K562 (cell line): ENCODE results near the gene NINJ2. TPM values are rescaled to one million over a fixed set of nuclear protein-coding genes. Genes with fewer than 3 reads are reported as not detected.

Experiments
- ATAC-seq: fragments of 200-7000 bp; cut with Tn5 transposase; 3 replicates; pipeline ENCODE4 v1.9.1; 2020; ENCODE audit warnings: moderate library complexity
- BruUV-seq: library from RNA; stranded (reverse); fragments of 400-500 nt; replicated peaks from 2 replicates; lab custom pipeline; 2021; lab: Mats Ljungman, UMichigan
- CTCF ChIA-PET: fragments of 300-600 bp; formaldehyde crosslinking; extraction: SDS; loops from one replicate; lab custom pipeline; 2021; ENCODE audit warnings: low intra/inter-chr PET ratio; lab: Yijun Ruan, JAX
- POLR2A ChIA-PET: fragments of 300-600, 350-650 bp; sonication (Branson Sonifier 250); formaldehyde crosslinking; extraction: SDS; loops from one replicate; lab custom pipeline; 2021; ENCODE audit warnings: antibody characterized with exemption, inconsistent platforms; lab: Yijun Ruan, JAX
- DNase-seq, 4 experiments: peaks; one replicate each; pipeline versions ENCODE4 v3.0.0 to v3.0.0-alpha.2; 2011 to 2018; ENCODE audit warnings: low spot score in 3 of 4, mixed read lengths in 3 of 4; ENCODE audit errors: extremely low read depth in 1 of 4
- FAIRE-seq: peaks from 2 replicates; lab custom pipeline; 2011; peaks lifted over from hg19 to GRCh38; lab: Jason Lieb, UNC
- H2AFZ ChIP-seq: 2 replicates; pipeline ENCODE4 v1.6.0; 2011; ENCODE audit warnings: low read depth, low read length, control low read depth, inconsistent platforms
- H3K27ac ChIP-seq: fragments of 200-600 bp; 3 replicates; pipeline ENCODE4 v1.8.0; 2011; ENCODE audit warnings: low read depth, mild to moderate bottlenecking, control low read depth, inconsistent platforms, low read length, moderate library complexity, mixed read lengths; ENCODE audit errors: extremely low read depth
- H3K27me3 ChIP-seq, 2 experiments: fragments of 300-600 bp in 1 of 2; 2 replicates in 1 of 2; 3 replicates in 1 of 2; pipeline versions ENCODE4 v1.6.0 to v1.8.0; 2011; ENCODE audit warnings: inconsistent platforms in 2 of 2, low read length in 2 of 2, mild to moderate bottlenecking in 1 of 2, mixed read lengths in 1 of 2, moderate library complexity in 1 of 2; ENCODE audit not compliant: control insufficient read depth in 2 of 2, insufficient read depth in 2 of 2
- H3K36me3 ChIP-seq: fragments of 300-600 bp; 3 replicates; pipeline ENCODE4 v1.8.0; 2011; ENCODE audit warnings: mild to moderate bottlenecking, low read length, inconsistent platforms; ENCODE audit not compliant: control insufficient read depth, insufficient read depth
- H3K4me1 ChIP-seq, 2 experiments: fragments of 200-600 bp in 1 of 2; replicated peaks in 1 of 2; 2 replicates in 1 of 2; 3 replicates in 1 of 2; pipeline versions ENCODE4 v1.5.1 to v1.8.0; 2011; ENCODE audit warnings: inconsistent platforms in 2 of 2, low read length in 2 of 2, mild to moderate bottlenecking in 1 of 2, mixed read lengths in 1 of 2, moderate library complexity in 1 of 2; ENCODE audit not compliant: control insufficient read depth in 2 of 2, insufficient read depth in 2 of 2
- H3K4me2 ChIP-seq: 2 replicates; pipeline ENCODE4 v1.6.1; 2011; ENCODE audit warnings: low read length, control low read depth, inconsistent platforms, mixed read lengths; ENCODE audit not compliant: insufficient read depth
- H3K4me3 ChIP-seq: fragments of 200-600 bp; sonication (generic), shearing (Covaris generic); 2 replicates; pipeline ENCODE4 v1.5.1; 2016; ENCODE audit warnings: control low read depth, inconsistent platforms
- H3K79me2 ChIP-seq: fragments of 200-600 bp; 3 replicates; pipeline ENCODE4 v1.8.0; 2011; ENCODE audit warnings: low read length, inconsistent platforms; ENCODE audit not compliant: control insufficient read depth, insufficient read depth
- H3K9ac ChIP-seq, 2 experiments: 2 replicates each; pipeline versions ENCODE4 v1.6.0 to v1.6.1; 2011; ENCODE audit warnings: low read depth in 2 of 2, low read length in 2 of 2, control low read depth in 1 of 2, inconsistent platforms in 1 of 2, mild to moderate bottlenecking in 1 of 2, mixed read lengths in 1 of 2; ENCODE audit not compliant: insufficient read depth in 1 of 2
- H3K9me1 ChIP-seq: one replicate; pipeline ENCODE4 v1.6.0; 2011; ENCODE audit warnings: inconsistent platforms, mild to moderate bottlenecking, low read length, moderate library complexity; ENCODE audit not compliant: control insufficient read depth, insufficient read depth
- H3K9me3 ChIP-seq: replicated peaks from 2 replicates; pipeline ENCODE4 v1.5.1; 2011; ENCODE audit warnings: low read depth, low read length, inconsistent platforms; ENCODE audit not compliant: control insufficient read depth, insufficient read depth
- H4K20me1 ChIP-seq: replicated peaks from 2 replicates; pipeline ENCODE4 v1.6.1; 2011; ENCODE audit warnings: low read length, inconsistent platforms, mixed read lengths; ENCODE audit not compliant: control insufficient read depth, insufficient read depth
- CHCHD3 ChIP-seq: fragments of 250-450 bp; sonication (Bioruptor Pico); IDR thresholded peaks from 2 replicates; pipeline ENCODE4 v2.1.2; 2022; ENCODE audit warnings: mild to moderate bottlenecking
- CREB1 ChIP-seq, 2 experiments: sonication (generic) in 1 of 2; formaldehyde crosslinking in 1 of 2; IDR thresholded peaks; 2 replicates each; pipeline versions ENCODE4 v1.6.1 to v1.8.0; 2012 to 2022; ENCODE audit warnings: inconsistent platforms in 1 of 2, mild to moderate bottlenecking in 1 of 2, missing genetic modification reagents in 1 of 2, moderate library complexity in 1 of 2
- HCFC1 ChIP-seq: IDR thresholded peaks from 2 replicates; pipeline ENCODE4 v1.6.1; 2012; ENCODE audit warnings: low read depth, low read length, improper control_type of control experiment
- HMG20B ChIP-seq: fragments of 250-450 bp; sonication (Bioruptor Pico); IDR thresholded peaks from 2 replicates; pipeline ENCODE4 v1.5.0; 2021; ENCODE audit warnings: mild to moderate bottlenecking
- IRF1 ChIP-seq: sonication (generic); formaldehyde crosslinking; IDR thresholded peaks from 2 replicates; pipeline ENCODE4 v1.8.0; 2022; ENCODE audit warnings: missing genetic modification reagents, mild to moderate bottlenecking, borderline replicate concordance
- NFIX ChIP-seq: fragments of 250-450 bp; sonication (Bioruptor Pico); IDR thresholded peaks from 2 replicates; pipeline ENCODE4 v1.4.0; 2020; ENCODE audit warnings: low read depth, mild to moderate bottlenecking, moderate library complexity
- PHF21A ChIP-seq: fragments of 450-650 bp; IDR thresholded peaks from 2 replicates; pipeline ENCODE4 v1.6.1; 2017; ENCODE audit warnings: low read depth, borderline replicate concordance
- RBM39 ChIP-seq: fragments of 200-400 bp; formaldehyde crosslinking; optimal IDR thresholded peaks from 2 replicates; pipeline ENCODE3; 2018; ENCODE audit warnings: low read depth, low read length
- TCFL5 ChIP-seq: fragments of 250-450 bp; sonication (Bioruptor Pico); conservative IDR thresholded peaks from 2 replicates; pipeline ENCODE4 v1.6.1; 2021; ENCODE audit warnings: mild to moderate bottlenecking, moderate library complexity, matching md5 sums
- THRAP3 ChIP-seq: fragments of 450-650 bp; IDR thresholded peaks from 2 replicates; pipeline ENCODE4 v1.6.1; 2016; ENCODE audit warnings: mild to moderate bottlenecking, inconsistent platforms, borderline replicate concordance
- ZNF133 ChIP-seq: fragments of 250-450 bp; sonication (Bioruptor Pico); IDR thresholded peaks from 2 replicates; pipeline ENCODE4 v1.4.0; 2020; ENCODE audit warnings: mild to moderate bottlenecking
- ZNF263 ChIP-seq: sonication (generic); formaldehyde crosslinking; IDR thresholded peaks from 2 replicates; pipeline ENCODE4 v1.8.0; 2022; ENCODE audit warnings: mild to moderate bottlenecking, missing genetic modification reagents, borderline replicate concordance
- ZNF584 ChIP-seq: fragments of 200-800 bp; sonication (Bioruptor generic); IDR thresholded peaks from 2 replicates; pipeline ENCODE4 v1.6.1; 2016; ENCODE audit warnings: low read depth, mild to moderate bottlenecking, missing genetic modification characterization, missing compliant biosample characterization
- ZNF79 ChIP-seq: fragments of 250-450 bp; sonication (Bioruptor Pico); IDR thresholded peaks from 2 replicates; pipeline ENCODE4 v1.4.0; 2020; ENCODE audit warnings: low read depth, mild to moderate bottlenecking, moderate library complexity
- WGBS: fragments of 100-300 bp; shearing (Covaris generic); methylation state at CpG from one replicate; pipeline ENCODE4 v1.1.6; 2016; ENCODE audit warnings: low coverage, mixed read lengths; ENCODE audit not compliant: insufficient coverage; ENCODE audit errors: missing lambda C conversion rate; 5-methylcytosine and 5-hydroxymethylcytosine counted together
- in situ Hi-C: fragments of 300-500 bp; cut with MboI; formaldehyde crosslinking; loops from 4 replicates; pipeline ENCODE4 v1.15.0; 2018; ENCODE audit warnings: inconsistent platforms, mixed read lengths
- intact Hi-C: fragments of 100-400 bp; cut with micrococcal nuclease; formaldehyde crosslinking; loops from 2 replicates; pipeline ENCODE4 v1.14.2; 2022
- polyA plus RNA-seq, 8 experiments: library from polyadenylated mRNA; depleted of rRNA in 4 of 8; stranded (reverse) in 5 of 8; unstranded in 3 of 8; fragments of >200 nt; fragmentation: Nextera tagmentation in 2 of 8; fragmentation: Illumina TruSeq in 1 of 8; extraction: Ambion mirVana in 2 of 8; extraction: Trizol in 1 of 8; gene quantifications; 2 replicates each; pipeline versions ENCODE4 v1.2.1 to v1.2.3, GENCODE V29; 2011 to 2014; ENCODE audit warnings: inconsistent platforms in 1 of 8, missing spikeins in 1 of 8
- total RNA-seq, 7 experiments: library from RNA; depleted of rRNA in 6 of 7; stranded (reverse); fragments of >200 nt in 6 of 7; fragmentation: Illumina TruSeq in 2 of 7; extraction: Trizol in 2 of 7; gene quantifications; 2 replicates each; pipeline versions ENCODE4 v1.2.1 to v1.2.3, GENCODE V29; 2011 to 2021; ENCODE audit warnings: low replicate concordance in 1 of 7

NINJ2 gene
- total and polyA plus RNA-seq, 9 of the 15 experiments (the other 6 are each of a cell fraction or from before 2014, with no cell fraction given): 2.6 to 16.0 (median 4.5) TPM

- Histone ChIP-seq H3K4me1 (peaks cover 5 to 8% of the 10 kb centered on the region in 2 experiments; a peak in 4 of 5 replicates), H3K4me3 (no peak overlapping the region), H3K79me2 (no peaks in the 10 kb centered on the region), H3K4me2 (no peak overlapping the region), H3K36me3 (no peaks in the 10 kb centered on the region), H3K27ac (no peak overlapping the region), H2AFZ (no peak overlapping the region), H3K9me1 (no peaks in the 10 kb centered on the region), H3K9ac (no peak overlapping the region), H4K20me1 (no peaks in the 10 kb centered on the region), H3K27me3 (no peaks in the 10 kb centered on the region), H3K9me3 (no peaks in the 10 kb centered on the region)
- DNase-seq (no peak), FAIRE-seq (no peak), ATAC-seq (no peak)
- BruUV-seq: no TSS peak
- POLR2A ChIA-PET: interaction anchor here (1.0 kb wide), 1 partner anchor 14 kb away, joined by 3 read pairs; no protein-coding TSS in a partner anchor
- WGBS: 62% methylated on average over 3 of the region's 3 CpGs
- in situ Hi-C loops: no loop called here
- CTCF ChIA-PET: no interaction called here
- TF ChIP-seq ZNF584 (CRISPR knock-in tag) (no peak), HCFC1 (no peak)
- intact Hi-C loops: loop anchor here (5.0 kb wide), 1 partner anchor 34 kb away; no protein-coding TSS in a partner anchor
These were observed 51.5 kb downstream of the NINJ2 start for GRCh38 chr12:611721-612120.

- no peak overlapping the region for H3K27ac ChIP-seq
- CTCF ChIA-PET: no interaction called here
- BruUV-seq: no TSS peak
- no peaks in the 10 kb centered on the region for H3K36me3 ChIP-seq
- no peak overlapping the region for H2AFZ ChIP-seq
- no peaks in the 10 kb centered on the region for H4K20me1 ChIP-seq
- WGBS: 96% methylated on average over 9 of the region's 58 CpGs
- intact Hi-C loops: no loop called here
- H3K4me2 ChIP-seq: no peak overlapping the region
- POLR2A ChIA-PET: interaction anchor here (0.7 to 1.9 kb wide), 2 partner anchors 10 to 14 kb away, joined by 3 to 5 read pairs; no protein-coding TSS in a partner anchor
- H3K27me3 ChIP-seq: no peaks in the 10 kb centered on the region
- H3K4me3 ChIP-seq: no peak overlapping the region
- H3K4me1 ChIP-seq: peaks cover 5 to 13% of the 10 kb centered on the region in 2 experiments; a peak in 4 of 5 replicates
- no peak overlapping the region for H3K9ac ChIP-seq
- DNase-seq: no peak
- H3K79me2 ChIP-seq: no peaks in the 10 kb centered on the region
- no peaks in the 10 kb centered on the region for H3K9me1 ChIP-seq
- FAIRE-seq: no peak
- in situ Hi-C loops: no loop called here
- no peaks in the 10 kb centered on the region for H3K9me3 ChIP-seq
- no peak for ATAC-seq
- no peak for TF ChIP-seq ZNF79 (CRISPR knock-in tag)
- TF ChIP-seq ZNF133 (CRISPR knock-in tag): no peak
- no peak for TF ChIP-seq NFIX (CRISPR knock-in tag)
- TF ChIP-seq RBM39: no peak
- TF ChIP-seq CHCHD3: no peak
- TF ChIP-seq THRAP3: no peak
- no peak for TF ChIP-seq IRF1 (CRISPR knock-in tag)
- no peak for TF ChIP-seq CREB1 (IDR thresholded peaks at IDR 0.05)
- no peak for TF ChIP-seq CREB1 (CRISPR knock-in tag; IDR thresholded peaks at IDR 0.05)
- no peak for TF ChIP-seq HMG20B (CRISPR knock-in tag)
- no peak for TF ChIP-seq PHF21A
- no peak for TF ChIP-seq TCFL5 (CRISPR knock-in tag)
- TF ChIP-seq ZNF263: no peak
These were observed 54.3 kb downstream of the NINJ2 start for GRCh38 chr12:608921-609320.
